ENCODE measurements around the gene ERMP1.
"Not testable (repeated sequence)": the region's sequence is repeated elsewhere in the genome, so short reads cannot be mapped to it uniquely, and the experiment has no call there.

ERMP1 gene, protein sequence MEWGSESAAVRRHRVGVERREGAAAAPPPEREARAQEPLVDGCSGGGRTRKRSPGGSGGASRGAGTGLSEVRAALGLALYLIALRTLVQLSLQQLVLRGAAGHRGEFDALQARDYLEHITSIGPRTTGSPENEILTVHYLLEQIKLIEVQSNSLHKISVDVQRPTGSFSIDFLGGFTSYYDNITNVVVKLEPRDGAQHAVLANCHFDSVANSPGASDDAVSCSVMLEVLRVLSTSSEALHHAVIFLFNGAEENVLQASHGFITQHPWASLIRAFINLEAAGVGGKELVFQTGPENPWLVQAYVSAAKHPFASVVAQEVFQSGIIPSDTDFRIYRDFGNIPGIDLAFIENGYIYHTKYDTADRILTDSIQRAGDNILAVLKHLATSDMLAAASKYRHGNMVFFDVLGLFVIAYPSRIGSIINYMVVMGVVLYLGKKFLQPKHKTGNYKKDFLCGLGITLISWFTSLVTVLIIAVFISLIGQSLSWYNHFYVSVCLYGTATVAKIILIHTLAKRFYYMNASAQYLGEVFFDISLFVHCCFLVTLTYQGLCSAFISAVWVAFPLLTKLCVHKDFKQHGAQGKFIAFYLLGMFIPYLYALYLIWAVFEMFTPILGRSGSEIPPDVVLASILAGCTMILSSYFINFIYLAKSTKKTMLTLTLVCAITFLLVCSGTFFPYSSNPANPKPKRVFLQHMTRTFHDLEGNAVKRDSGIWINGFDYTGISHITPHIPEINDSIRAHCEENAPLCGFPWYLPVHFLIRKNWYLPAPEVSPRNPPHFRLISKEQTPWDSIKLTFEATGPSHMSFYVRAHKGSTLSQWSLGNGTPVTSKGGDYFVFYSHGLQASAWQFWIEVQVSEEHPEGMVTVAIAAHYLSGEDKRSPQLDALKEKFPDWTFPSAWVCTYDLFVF

DNA sequence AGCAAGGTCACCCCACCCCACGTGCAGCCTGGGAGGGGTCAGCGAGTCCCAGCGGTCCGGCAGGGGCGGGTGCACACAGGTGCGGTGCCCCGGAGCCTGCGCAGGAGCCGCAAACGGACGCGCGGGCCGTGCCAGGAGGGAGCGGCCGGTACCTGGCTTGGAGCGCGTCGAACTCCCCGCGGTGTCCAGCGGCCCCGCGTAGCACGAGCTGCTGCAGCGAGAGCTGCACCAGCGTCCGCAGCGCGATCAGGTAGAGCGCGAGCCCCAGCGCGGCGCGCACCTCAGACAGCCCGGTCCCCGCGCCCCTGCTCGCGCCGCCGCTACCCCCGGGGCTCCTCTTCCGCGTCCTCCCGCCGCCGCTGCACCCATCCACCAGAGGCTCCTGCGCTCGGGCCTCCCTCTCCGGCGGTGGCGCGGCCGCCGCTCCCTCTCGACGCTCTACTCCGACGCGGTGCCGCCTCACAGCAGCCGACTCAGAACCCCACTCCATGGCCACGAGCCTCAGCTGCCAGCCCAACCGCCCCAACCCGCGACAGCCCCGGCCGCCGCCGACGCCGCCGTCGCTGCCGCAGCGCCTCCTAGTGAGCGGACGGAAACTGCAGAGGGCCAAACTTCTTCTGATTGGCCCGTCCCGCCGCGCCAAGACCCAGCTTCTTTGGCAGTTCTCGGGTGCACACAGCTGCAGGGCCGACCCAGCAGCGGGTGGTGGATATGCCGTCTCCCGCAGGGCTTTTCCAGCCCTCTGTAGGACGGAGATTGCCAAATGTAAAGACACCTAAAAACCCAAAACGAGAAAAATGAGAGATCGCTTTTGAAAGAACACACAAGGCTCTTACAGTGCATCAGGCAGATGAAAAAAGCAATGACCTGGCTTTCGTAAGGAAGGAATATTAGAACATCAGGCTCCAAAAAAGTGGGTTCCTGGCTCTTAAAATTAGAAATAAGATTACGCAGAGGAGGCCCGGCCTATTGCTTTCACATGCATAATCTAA, at the start of gene ERMP1:
Gene ERMP1 (minus strand): TSS at position 580 of the 992 bp plus-strand sequence. CDS start 90 bp downstream, at position 490.
- peak; percentile 94 for DNase-seq

DNA sequence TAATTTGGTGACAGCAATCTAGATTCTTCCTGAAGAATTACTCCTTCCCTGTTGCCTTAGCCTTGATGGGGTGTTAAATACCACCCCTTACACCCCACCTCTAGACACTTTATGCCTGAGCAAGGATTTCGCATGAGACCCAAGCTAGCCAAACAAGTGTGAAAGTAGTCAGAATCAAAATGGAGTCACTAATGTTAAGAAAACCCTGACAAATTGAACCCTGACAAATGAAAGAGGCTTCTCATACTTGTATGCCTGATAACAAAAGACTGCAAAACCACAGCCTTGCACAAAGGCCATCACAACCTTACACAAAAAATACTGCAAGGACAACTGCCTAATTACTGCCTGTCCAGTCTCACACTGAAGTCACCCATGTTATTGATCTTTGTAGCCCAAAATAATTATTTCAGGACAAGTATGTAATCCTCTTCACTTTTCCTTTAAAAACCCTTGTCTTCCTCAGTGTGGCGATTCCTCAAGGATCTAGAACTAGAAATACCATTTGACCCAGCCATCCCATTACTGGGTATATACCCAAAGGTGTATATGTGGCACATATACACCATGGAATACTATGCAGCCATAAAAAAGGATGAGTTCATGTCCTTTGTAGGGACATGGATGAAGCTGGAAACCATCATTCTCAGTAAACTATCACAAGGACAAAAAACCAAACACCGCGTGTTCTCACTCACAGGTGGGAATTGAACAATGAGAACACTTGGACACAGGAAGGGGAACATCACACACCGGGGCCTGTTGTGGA, 49.5 kb upstream of the ERMP1 start:
- DNase-seq: not testable (repeated sequence)

DNA sequence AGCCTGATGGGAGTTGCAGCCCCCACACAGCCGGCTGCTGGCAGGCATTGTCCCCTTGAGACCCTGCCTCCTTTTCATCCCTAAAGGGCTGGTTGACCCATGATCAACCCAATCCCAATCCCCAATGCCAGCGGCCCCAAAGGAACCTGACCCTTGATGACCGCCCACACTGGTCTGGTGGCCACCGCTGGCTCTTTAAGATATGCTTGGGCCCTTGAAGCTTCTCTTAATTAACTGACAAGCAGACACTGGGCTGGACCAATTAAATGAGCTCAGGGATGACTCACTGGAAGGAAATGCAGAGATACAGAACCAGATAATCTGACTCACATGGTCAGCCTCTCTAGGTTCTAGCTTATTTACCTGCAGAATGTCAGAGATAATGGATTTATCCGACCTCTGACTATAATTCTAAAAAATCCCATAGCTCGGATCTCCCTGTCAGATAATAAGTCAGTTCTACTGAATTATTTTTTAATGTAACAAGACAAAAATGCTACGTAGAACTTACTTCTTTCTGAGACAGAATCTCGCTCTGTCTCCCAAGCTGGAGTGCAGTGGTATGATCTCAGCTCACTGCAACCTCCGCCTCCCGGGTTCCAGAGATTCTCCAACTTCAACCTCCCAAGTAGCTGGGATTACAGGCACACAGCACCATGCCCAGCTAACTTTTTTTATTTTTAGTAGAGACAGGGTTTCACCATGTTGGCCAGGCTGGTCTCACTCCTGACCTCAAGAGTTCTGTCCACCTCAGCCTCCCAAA, 46.7 kb upstream of the ERMP1 start:
- peak; percentile 48 for DNase-seq

DNA sequence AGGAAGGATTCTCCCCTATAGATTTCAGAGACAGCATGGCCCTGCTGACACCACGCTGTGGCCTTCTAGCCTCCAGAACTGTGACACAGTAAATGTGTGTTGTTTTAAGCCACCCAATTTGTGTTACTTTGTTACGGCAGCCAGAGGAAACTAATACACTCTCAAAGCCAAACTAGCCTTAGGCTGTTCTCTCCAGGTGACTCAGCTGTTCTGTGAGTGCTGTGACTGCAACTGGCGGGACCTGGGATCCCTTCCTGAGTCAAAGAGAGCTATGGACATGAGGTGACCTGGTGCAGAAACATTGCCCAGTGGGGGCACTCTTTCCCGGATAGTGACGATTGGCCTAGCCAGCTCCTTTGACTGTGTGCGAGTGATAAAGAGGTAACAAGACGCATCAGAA, 43.8 kb upstream of the ERMP1 start:
- no peak for DNase-seq

DNA sequence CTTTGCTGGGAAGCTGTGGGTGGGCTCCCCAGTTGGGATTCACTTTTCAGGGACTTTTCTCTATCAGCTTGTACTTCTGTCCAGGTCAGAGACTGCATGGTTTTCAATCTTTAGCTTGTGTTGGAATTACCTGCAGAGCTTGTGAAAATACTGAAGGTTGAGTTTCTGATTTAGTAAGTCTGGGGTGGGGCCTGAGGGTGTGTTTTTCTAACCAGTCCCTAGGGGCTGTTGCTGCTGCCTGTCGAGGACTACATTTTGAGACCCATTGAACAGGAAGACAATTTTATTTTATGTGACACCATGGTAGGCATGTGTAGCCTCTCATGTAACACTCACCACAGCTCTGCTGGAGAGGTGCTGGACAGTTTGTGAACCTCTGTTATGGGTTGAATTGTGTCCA, 43.1 kb upstream of the ERMP1 start:
- no peak for DNase-seq

DNA sequence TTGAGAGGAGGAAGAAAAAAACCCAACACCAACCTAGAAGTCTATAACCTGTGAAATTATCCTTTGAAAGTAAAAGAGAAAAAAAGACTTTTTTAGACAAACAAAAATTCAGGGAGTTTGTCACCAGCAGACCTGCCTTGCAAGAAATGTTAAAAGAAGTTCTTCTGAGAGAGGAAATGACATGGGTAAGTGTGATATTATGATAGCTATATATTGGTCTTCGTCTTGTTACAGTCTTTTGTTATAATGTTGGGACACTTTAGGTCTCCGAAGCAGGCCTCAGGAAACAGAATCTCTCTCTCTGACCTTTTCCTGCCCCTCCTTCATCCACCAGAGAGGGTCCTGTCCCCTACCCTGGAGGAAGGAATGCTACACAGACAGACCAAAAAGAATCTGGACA, 41.1 kb upstream of the ERMP1 start:
- DNase-seq: no peak

DNA sequence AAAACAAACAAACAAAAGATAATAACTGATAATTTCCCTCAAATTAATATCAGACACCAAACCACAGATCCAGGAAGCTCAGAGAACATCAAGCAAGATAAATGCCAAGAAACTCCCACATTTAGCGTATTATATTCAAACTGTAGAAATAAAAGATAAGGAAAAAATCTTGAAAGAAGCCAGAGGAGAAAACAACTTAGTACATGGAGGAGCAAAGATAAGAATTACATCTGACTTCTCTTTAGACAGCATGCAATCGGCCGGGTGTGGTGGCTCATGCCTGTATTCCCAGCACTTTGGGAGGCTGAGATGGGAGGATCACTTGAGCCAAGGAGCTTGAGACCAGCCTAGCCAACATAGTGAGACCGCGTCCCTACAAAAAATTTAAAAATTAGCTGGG, 40.5 kb upstream of the ERMP1 start:
- no peak for DNase-seq

DNA sequence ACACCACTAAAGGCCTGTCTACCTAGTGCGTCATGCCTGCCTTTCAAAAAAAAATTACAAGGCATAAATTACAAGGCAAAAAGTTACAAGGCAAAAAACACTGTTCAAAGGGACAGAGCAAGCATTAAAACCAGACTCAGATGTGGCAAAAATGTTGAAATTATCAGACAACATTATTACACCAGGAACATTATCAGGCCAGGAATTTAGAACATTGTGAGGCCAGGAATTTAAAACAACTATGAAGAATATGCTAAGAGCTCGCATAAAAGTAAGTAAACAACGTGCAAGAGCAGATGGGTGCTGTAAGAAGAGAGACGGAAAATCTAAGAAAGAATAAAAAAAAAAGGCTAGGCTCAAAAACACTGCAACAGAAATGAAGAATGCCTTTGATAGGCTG, 39.6 kb upstream of the ERMP1 start:
- no peak for DNase-seq

DNA sequence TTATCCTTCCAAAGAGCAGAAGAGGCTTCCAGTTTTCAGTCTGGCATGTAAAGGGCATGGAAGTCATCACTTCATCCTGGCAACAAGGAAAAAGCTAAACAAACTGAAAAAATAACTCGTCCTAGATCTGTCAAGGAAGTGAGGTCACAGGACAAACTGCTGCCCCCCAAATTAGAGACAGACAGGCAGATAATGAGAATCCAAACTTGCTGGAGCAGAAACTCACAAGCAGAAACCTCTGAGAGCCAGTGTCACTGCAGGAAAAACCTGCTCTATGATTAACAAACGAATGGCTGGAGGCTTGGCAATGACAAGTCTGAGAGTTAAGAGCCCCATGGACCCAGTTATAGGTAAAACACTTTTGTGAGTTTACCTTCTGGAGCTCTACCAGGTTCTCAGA, 38.9 kb upstream of the ERMP1 start:
- DNase-seq: no peak

DNA sequence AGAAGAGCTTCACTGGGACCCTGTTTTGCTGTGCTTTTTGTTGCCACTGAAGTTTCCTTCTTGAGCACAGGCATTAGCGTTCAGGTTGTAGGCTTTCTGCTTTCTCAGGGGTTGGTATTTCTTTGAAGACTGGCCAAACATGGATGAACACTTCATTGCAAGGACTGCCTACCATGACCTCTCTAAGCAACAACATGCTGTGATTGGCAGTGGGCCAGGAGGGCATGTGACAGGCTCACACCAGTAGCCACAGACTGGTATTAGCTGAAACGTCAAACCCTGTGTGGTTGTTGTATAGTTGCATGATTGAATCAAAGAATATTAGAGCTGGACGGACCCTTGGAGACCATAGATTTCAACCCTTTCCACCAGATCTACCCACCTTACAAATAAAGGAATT, 37.8 kb upstream of the ERMP1 start:
- DNase-seq: no peak

DNA sequence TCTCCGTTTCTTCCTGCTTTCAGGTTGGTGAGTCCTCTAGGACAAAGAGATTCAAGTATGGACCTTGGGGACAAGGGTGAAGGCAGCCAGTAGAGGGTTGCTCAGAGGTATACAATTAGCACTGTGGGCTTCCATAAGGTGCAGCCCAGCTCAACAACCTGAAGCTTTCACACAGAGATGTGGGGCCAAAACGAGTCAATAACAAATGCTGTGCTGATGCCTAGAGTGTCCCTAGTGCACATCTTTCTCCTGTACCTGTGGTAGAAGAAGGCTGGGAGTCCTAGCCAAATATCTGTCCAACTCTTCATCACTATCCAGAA, 37.1 kb upstream of the ERMP1 start:
- no peak for DNase-seq

DNA sequence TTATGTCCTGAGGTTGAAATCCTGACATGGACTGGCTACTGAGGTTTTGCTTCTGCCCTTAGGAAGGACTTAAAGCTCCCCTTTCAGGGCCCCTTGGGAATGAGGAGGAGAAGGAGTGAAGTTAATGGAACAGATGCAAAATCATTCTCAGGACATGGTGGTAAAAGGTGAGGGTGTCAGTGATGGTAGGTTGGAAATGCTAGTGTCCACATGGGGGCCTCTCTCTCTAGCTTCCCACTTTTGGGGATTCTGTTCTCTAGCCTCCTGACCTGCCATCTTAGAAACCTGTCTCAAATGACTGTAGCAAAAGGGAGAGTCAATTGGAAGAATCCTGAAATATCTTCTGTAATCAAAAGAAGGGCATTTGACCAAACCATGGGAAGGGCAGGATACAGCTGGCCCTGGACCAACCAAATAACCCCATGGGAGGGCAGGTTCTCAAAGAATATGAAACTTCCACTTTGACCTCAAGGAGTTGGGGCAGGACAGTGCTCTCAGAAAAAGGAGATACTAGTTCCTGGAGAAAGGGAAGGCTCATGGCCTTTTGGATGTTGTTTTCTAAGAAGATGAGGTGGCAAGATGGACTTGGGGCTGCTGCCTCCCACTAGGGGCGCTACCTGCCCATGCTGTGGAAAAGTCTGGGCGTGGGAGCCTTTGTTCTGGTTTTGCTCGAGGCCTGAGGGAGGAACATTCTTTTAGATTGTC, 36.5 kb upstream of the ERMP1 start:
- peak; percentile 41 for DNase-seq

DNA sequence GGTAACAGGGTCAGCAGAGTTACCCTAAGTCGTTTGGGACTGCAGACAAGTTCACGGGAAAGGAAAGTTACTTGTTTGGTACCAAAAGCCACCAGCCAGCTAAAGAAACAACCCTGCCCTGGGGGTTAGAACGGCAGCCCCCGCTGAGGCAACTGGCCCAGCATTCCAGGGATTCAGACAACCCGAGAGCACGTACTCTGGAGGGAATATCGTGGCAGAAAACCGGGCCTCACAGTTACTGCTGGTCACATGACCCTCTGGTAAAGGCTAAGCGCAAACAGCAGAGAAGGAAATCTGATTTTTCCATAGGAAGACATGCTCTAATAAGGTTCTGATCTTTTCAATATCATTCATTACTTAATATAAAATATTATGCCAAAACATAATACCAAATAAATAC, 35.3 kb upstream of the ERMP1 start:
- no peak for DNase-seq

DNA sequence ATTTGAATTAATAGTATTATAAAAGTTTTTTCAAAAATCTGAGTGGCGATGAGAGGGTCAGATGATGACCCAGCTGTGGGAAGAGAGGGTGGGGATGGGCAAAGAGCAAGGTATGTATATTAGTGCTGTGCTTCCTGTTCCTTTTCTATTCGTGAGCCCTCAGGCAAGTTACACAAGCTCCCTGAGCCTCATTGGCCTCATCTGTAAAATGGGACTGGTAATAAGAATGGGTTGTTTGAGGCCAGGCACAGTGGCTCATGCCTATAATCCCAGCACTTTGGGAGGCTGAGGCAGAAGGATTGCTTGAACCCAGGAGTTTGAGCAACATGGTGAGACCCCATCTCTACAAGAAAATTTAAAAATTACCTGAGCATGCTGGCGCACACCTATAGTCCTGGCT, 33.8 kb upstream of the ERMP1 start:
- DNase-seq: no peak

DNA sequence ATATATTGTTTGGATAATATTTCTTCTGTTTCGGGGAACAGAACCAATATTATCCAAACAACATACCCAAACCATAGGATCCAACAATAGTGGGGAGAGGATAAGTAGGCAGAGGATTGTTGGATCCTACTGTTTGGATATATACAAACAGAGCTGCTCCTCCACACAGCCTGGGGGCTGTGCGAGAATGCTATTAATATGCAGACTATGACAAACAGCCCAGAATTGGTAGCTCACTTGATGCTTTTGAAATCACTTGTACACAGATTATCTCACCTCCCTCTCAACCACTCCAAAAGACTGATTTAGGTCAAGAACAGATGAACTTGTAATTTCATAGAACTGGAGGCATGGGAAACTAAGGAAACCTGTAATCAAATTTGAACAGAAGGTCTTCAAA, 33.4 kb upstream of the ERMP1 start:
- no peak for DNase-seq

DNA sequence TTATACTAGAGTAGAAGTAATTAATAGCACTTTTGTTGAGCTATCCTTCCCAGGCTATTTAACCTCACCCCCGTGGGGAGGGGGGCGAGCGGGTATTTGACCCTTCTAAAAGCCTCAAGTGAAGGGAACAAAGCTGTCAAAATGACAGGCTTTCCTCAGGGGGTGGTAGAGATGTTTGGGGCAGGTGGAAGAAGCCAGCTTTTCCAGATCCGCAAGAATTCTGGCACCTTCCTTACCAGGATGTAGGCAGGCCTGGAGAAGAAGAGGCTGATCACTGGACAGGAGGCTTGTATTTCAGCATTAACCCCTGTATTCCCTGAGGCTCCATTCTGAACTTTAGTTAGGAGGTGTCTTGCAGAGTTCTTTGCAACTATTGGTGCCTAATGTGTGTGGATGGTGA, 31.5 kb upstream of the ERMP1 start:
- DNase-seq: no peak

DNA sequence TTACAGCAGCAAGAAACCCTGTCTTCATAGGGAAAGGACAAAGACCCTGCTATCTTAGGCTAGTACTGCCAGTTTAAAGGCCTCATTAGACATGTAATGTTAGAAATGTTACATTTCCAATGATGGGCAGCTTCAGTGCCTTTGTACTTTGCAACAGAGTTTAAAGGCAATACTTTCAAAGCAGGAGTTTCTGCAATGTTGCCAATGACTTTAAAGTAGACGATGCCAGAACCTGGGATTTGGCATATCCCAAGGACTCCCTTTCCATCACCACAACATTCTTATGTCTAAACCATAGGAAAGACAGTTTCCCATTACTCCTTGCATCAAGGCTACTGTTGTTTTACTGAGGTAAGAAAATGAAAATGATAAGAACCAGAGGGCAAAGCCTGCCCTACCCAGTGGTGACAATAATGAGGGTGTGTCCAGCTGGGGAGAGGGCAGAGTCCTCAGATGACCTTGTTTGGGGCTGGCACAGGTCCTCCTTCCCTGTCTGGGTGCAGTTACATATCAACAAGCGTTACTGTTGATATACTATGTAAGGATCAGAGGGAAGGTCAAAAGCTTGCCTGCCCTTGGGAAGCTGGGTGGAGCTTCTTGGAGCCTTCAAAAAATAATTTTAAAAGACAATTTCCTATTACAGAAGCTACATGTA, 30.3 kb upstream of the ERMP1 start:
- no peak for DNase-seq

DNA sequence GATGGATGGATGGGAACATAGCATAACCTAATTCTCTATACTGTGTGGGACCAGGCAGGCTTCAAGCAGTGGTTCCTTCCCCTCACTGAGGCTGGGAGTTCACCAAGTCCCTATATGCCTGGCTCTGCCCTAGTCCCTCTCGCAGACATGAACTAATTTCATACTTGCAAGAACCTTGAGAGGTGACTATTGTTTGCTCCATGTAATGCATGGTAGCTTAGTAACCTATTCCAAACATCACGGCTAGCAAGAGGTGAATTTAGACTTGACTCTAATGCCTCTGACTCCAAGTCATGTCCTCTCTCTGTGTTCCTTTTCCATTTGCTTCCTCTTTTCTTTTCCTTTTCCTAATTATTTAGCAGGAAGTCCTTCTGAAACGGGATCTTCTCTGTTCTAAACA, 25.9 kb upstream of the ERMP1 start:
- DNase-seq: no peak

DNA sequence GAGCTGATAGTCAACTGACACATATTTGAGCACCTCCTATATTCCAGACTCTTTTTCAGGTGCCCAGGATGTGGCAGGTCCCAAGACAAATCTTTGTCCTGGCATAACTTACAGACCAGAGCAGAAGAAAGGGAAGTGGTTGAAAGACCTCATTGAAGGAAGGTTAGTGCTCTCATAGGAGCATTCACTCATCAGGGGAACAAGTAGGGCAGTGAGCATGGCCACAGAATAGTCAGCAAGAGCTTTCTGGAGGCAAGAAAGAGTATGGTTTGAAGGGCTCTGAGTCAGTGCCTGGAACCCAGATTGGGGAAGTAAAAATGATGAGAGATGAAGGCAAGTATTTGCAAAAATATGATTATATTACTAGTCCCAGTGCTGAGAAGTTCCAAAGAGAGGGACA, 25.0 kb upstream of the ERMP1 start:
- DNase-seq: no peak
